HepG2 (cell line): ENCODE results near the gene LRRC3. TPM values are rescaled to one million over a fixed set of nuclear protein-coding genes. Genes with fewer than 3 reads are reported as not detected.

Source experiments
- ATAC-seq: fragments of 200-7000 bp; cut with Tn5 transposase; 3 replicates; pipeline ENCODE4 v1.9.1; 2020; ENCODE audit warnings: mild to moderate bottlenecking, moderate library complexity
- BruUV-seq: library from RNA; stranded (reverse); fragments of 400-500 nt; replicated peaks from 2 replicates; lab custom pipeline; 2021; lab: Mats Ljungman, UMichigan
- CTCF ChIA-PET: fragments of 300-600 bp; formaldehyde crosslinking; extraction: SDS; loops from one replicate; lab custom pipeline; 2021; ENCODE audit warnings: low total read pairs, inconsistent platforms, low intra/inter-chr PET ratio; lab: Yijun Ruan, JAX
- POLR2A ChIA-PET: fragments of 350-600 bp; sonication (Branson Sonifier 250); formaldehyde crosslinking; loops from one replicate; lab custom pipeline; 2020; ENCODE audit warnings: antibody characterized with exemption, inconsistent platforms; lab: Yijun Ruan, JAX
- DNase-seq: peaks from one replicate; pipeline ENCODE4 v3.0.0-alpha.2; 2015; ENCODE audit warnings: low spot score
- FAIRE-seq: peaks from 3 replicates; lab custom pipeline; 2011; peaks lifted over from hg19 to GRCh38; lab: Jason Lieb, UNC
- H2AFZ ChIP-seq: one replicate; pipeline ENCODE4 v1.6.1; 2011; ENCODE audit warnings: low read length, inconsistent platforms
- H3K27ac ChIP-seq: fragments of 300-600 bp; 3 replicates; pipeline ENCODE4 v1.8.0; 2011; ENCODE audit warnings: mixed run types, mild to moderate bottlenecking, mixed read lengths, low read length, inconsistent platforms; ENCODE audit not compliant: insufficient read depth; ENCODE audit errors: extremely low read length
- H3K27me3 ChIP-seq, 2 experiments: fragments of 200-600 bp in 1 of 2; 2 replicates in 1 of 2; 3 replicates in 1 of 2; pipeline versions ENCODE4 v1.6.0 to v1.8.0; 2011; ENCODE audit warnings: low read length in 2 of 2, mild to moderate bottlenecking in 2 of 2, moderate library complexity in 2 of 2, inconsistent platforms in 1 of 2; ENCODE audit not compliant: insufficient read depth in 2 of 2, control insufficient read depth in 1 of 2
- H3K36me3 ChIP-seq, 2 experiments: fragments of 200-600 bp in 1 of 2; replicated peaks in 1 of 2; 2 replicates in 1 of 2; 3 replicates in 1 of 2; pipeline versions ENCODE4 v1.5.1 to v1.8.0; 2011; ENCODE audit warnings: low read length in 2 of 2, inconsistent platforms in 1 of 2; ENCODE audit not compliant: insufficient read depth in 2 of 2, control insufficient read depth in 1 of 2
- H3K4me1 ChIP-seq: 2 replicates; pipeline ENCODE4 v1.5.1; 2012; ENCODE audit warnings: low read length, inconsistent platforms; ENCODE audit not compliant: insufficient read depth
- H3K4me2 ChIP-seq: 2 replicates; pipeline ENCODE4 v1.6.0; 2011; ENCODE audit warnings: low read depth, low read length, inconsistent platforms
- H3K4me3 ChIP-seq, 3 experiments: fragments of 200-600 bp in 1 of 3; sonication (generic), shearing (Covaris generic) in 1 of 3; replicated peaks in 1 of 3; 2 replicates each; pipeline ENCODE4 v1.5.1; 2011 to 2016; ENCODE audit warnings: low read length in 3 of 3, inconsistent platforms in 2 of 3, low read depth in 2 of 3, mild to moderate bottlenecking in 2 of 3, control low read depth in 1 of 3, mixed read lengths in 1 of 3; ENCODE audit not compliant: insufficient read depth in 1 of 3
- H3K79me2 ChIP-seq: one replicate; pipeline ENCODE4 v1.6.1; 2011; ENCODE audit warnings: low read length, inconsistent platforms; ENCODE audit not compliant: insufficient read depth
- H3K9ac ChIP-seq: 2 replicates; pipeline ENCODE4 v1.6.0; 2011; ENCODE audit warnings: mild to moderate bottlenecking, low read depth, low read length, inconsistent platforms; ENCODE audit not compliant: insufficient read depth
- H3K9me3 ChIP-seq: 2 replicates; pipeline ENCODE4 v1.5.1; 2012; ENCODE audit warnings: mild to moderate bottlenecking, low read length
- H4K20me1 ChIP-seq: 2 replicates; pipeline ENCODE4 v1.6.0; 2011; ENCODE audit warnings: inconsistent platforms, mild to moderate bottlenecking, low read length, moderate library complexity; ENCODE audit not compliant: insufficient read depth
- ASH2L ChIP-seq: fragments of 300-600, 200-600 bp; sonication (generic); IDR thresholded peaks from 2 replicates; pipeline ENCODE4 v1.7.0; 2017; ENCODE audit warnings: low read depth, mild to moderate bottlenecking, moderate library complexity, mixed read lengths, low read length; ENCODE audit not compliant: insufficient read length
- HHEX ChIP-seq: IDR thresholded peaks from 2 replicates; pipeline ENCODE4 v1.6.1; 2016; ENCODE audit warnings: control low read depth
- PTBP1 ChIP-seq: fragments of 200-400 bp; formaldehyde crosslinking; IDR thresholded peaks from 2 replicates; pipeline ENCODE4 v1.6.1; 2018; ENCODE audit warnings: low read length, low read depth; ENCODE audit not compliant: poor library complexity, severe bottlenecking
- REST ChIP-seq, 2 experiments: IDR thresholded peaks; 2 replicates each; pipeline ENCODE4 v1.6.1; 2011 to 2012; ENCODE audit warnings: low read length in 2 of 2, borderline replicate concordance in 1 of 2, low read depth in 1 of 2, mild to moderate bottlenecking in 1 of 2, moderate library complexity in 1 of 2
- TCF7L2 ChIP-seq: IDR thresholded peaks from 2 replicates; pipeline ENCODE4 v1.6.1; 2011; ENCODE audit warnings: mild to moderate bottlenecking, low read depth, low read length, moderate library complexity
- TP53 ChIP-seq: sonication (generic); formaldehyde crosslinking; conservative IDR thresholded peaks from 2 replicates; pipeline ENCODE4 v1.4.0; 2020; ENCODE audit warnings: missing genetic modification reagents
- ZBTB33 ChIP-seq: sonication (generic); formaldehyde crosslinking; IDR thresholded peaks from 2 replicates; pipeline ENCODE4 v1.4.0; 2020; ENCODE audit warnings: missing genetic modification reagents
- ZFP90 ChIP-seq: sonication (generic); formaldehyde crosslinking; IDR thresholded peaks from 2 replicates; pipeline ENCODE4 v1.8.0; 2022; ENCODE audit warnings: missing genetic modification reagents, mild to moderate bottlenecking, inconsistent platforms, borderline replicate concordance
- WGBS: methylation state at CpG from one replicate; pipeline ENCODE4 v1.1.6; 2017; ENCODE audit warnings: low lambda C conversion rate; 5-methylcytosine and 5-hydroxymethylcytosine counted together
- in situ Hi-C: cut with HindIII; loops from 2 replicates; pipeline ENCODE4 v1.10.0; 2017; ENCODE audit warnings: low pct_unique_long_range_greater_than_20kb; ENCODE audit not compliant: extremely low pct_ligation_motif_present
- intact Hi-C: fragments of 100-400 bp; cut with micrococcal nuclease; formaldehyde crosslinking; loops from one replicate; pipeline ENCODE4 v1.10.0; 2022; ENCODE audit not compliant: unreplicated experiment
- polyA plus RNA-seq, 8 experiments: library from polyadenylated mRNA; depleted of rRNA in 3 of 8; stranded (reverse) in 7 of 8; unstranded in 1 of 8; fragments of >200 nt; fragmentation: Illumina TruSeq in 4 of 8; extraction: Trizol in 4 of 8; gene quantifications; 2 replicates each; pipeline versions ENCODE4 v1.2.1 to v1.2.3, GENCODE V29; 2011 to 2016; ENCODE audit warnings: low read depth in 4 of 8, missing spikeins in 1 of 8, mixed read lengths in 1 of 8; ENCODE audit not compliant: insufficient read depth in 1 of 8
- total RNA-seq, 5 experiments: library from RNA; depleted of rRNA; stranded (reverse); fragments of >200 nt; fragmentation: Illumina TruSeq; extraction: Trizol; gene quantifications; 2 replicates each; pipeline ENCODE4 v1.2.3, GENCODE V29; 2016; ENCODE audit warnings: low read depth in 1 of 5
- TF ChIP-seq, protein P1 (sequence below): sonication (generic); formaldehyde crosslinking; IDR thresholded peaks from 2 replicates; pipeline ENCODE4 v1.5.1; 2020; ENCODE audit warnings: missing genetic modification reagents, mild to moderate bottlenecking, borderline replicate concordance

LRRC3 gene
- total and polyA plus RNA-seq, 2 of the 13 experiments (the other 11 are each of a cell fraction or from before 2014, with no cell fraction given) = 4.8 to 16.5 TPM

- DNase-seq = no peak
- Histone ChIP-seq H3K36me3 (no peaks in the 10 kb centered on the region), H3K27ac (no peak overlapping the region), H3K4me2 (no peak overlapping the region), H3K9ac (no peak overlapping the region), H3K9me3 (no peaks in the 10 kb centered on the region), H2AFZ (no peak overlapping the region)
- FAIRE-seq = no peak
- POLR2A ChIA-PET = no interaction called here
- 47% methylated on average over 17 of the region's 18 CpGs for WGBS
- in situ Hi-C loops = no loop called here
- TF ChIP-seq TP53 (CRISPR knock-in tag) = no peak
- peak; percentile 67; the same call in 1 of the 2 replicates for TF ChIP-seq ZBTB33 (CRISPR knock-in tag)
- TF ChIP-seq, all 625 proteins: peak for 1
- no peaks in the 10 kb centered on the region for H3K79me2 ChIP-seq
- H4K20me1 ChIP-seq = no peaks in the 10 kb centered on the region
- peaks cover 33% of the 10 kb centered on the region for H3K4me1 ChIP-seq
- CTCF ChIA-PET = no interaction called here
- H3K4me3 ChIP-seq = no peak overlapping the region
- no peak for ATAC-seq
- peaks cover 4 to 35% of the 10 kb centered on the region in 2 experiments; a peak in 4 of 5 replicates for H3K27me3 ChIP-seq
- no TSS peak for BruUV-seq
- intact Hi-C loops = loop anchor here (10.0 kb wide), 1 partner anchor 72 kb away; no protein-coding TSS in a partner anchor
Observed at GRCh38 chr21:44436958-44437357, 18.4 kb upstream of the LRRC3 start.

DNA sequence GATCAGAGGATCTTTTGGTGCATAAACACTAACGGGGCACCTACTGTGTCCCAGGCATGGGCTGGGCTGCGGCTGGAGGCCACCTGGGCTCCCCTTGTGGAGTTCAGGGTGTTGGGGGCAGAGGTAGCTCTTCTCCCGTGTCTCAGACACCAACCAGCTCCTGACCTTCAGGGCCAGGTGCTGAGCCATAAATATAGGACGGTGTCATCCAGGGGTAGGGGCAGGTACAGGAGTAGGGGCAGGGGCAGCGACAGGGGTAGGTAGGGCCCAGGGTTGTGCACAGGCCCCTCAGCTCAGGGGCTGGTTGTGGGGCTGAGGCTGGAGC lies 18.0 kb upstream of the LRRC3 start:
- ATAC-seq (no peak), FAIRE-seq (no peak), DNase-seq (no peak)
- in situ Hi-C loops = no loop called here
- CTCF ChIA-PET = no interaction called here
- no peaks in the 10 kb centered on the region for H3K36me3 ChIP-seq
- H3K27ac ChIP-seq = no peak overlapping the region
- H3K9me3 ChIP-seq = no peaks in the 10 kb centered on the region
- H3K4me1 ChIP-seq = peaks cover 36% of the 10 kb centered on the region
- H3K9ac ChIP-seq = no peak overlapping the region
- H4K20me1 ChIP-seq = no peaks in the 10 kb centered on the region
- H3K27me3 ChIP-seq = peaks cover 2 to 32% of the 10 kb centered on the region in 2 experiments; a peak in 4 of 5 replicates
- H3K4me3 ChIP-seq = no peak overlapping the region
- no peak overlapping the region for H3K4me2 ChIP-seq
- H2AFZ ChIP-seq = no peak overlapping the region
- POLR2A ChIA-PET = no interaction called here
- intact Hi-C loops = loop anchor here (10.0 kb wide), 1 partner anchor 73 kb away; no protein-coding TSS in a partner anchor
- no TSS peak for BruUV-seq
- no peaks in the 10 kb centered on the region for H3K79me2 ChIP-seq
- 10% methylated on average over 2 of the region's 5 CpGs for WGBS
- TF ChIP-seq ASH2L (no peak), REST (IDR thresholded peaks at IDR 0.05; ENCODE audit: borderline replicate concordance in 1 of 2, low read depth in 1 of 2, low read length in 2 of 2) (no peak), PTBP1 (no peak), TCF7L2 (no peak), HHEX (CRISPR knock-in tag) (no peak), ZFP90 (CRISPR knock-in tag) (no peak)
- TF ChIP-seq, protein P1, sequence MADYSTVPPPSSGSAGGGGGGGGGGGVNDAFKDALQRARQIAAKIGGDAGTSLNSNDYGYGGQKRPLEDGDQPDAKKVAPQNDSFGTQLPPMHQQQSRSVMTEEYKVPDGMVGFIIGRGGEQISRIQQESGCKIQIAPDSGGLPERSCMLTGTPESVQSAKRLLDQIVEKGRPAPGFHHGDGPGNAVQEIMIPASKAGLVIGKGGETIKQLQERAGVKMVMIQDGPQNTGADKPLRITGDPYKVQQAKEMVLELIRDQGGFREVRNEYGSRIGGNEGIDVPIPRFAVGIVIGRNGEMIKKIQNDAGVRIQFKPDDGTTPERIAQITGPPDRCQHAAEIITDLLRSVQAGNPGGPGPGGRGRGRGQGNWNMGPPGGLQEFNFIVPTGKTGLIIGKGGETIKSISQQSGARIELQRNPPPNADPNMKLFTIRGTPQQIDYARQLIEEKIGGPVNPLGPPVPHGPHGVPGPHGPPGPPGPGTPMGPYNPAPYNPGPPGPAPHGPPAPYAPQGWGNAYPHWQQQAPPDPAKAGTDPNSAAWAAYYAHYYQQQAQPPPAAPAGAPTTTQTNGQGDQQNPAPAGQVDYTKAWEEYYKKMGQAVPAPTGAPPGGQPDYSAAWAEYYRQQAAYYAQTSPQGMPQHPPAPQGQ (CRISPR knock-in tag) = no peak
